ENCODE measurements around the gene VAMP5.

GRCh38 chr2:85607268-85608215 lies 23.3 kb downstream of the VAMP5 start:
- TF ChIP-seq CTCF (IDR thresholded peaks at IDR 0.05): no peak
- TF ChIP-seq EZH2 (IDR thresholded peaks at IDR 0.05): no peak
- no peak for TF ChIP-seq EZH2phosphoT487 (IDR thresholded peaks at IDR 0.05)
